ENCODE measurements around the gene PLPPR4. TPM values are rescaled to one million over a fixed set of nuclear protein-coding genes. Genes with fewer than 3 reads are reported as not detected.

PLPPR4 gene
- 0.67 and 0.90 TPM in 2 replicates for total RNA-seq (2014; rRNA removed; shearing (Covaris generic))

GRCh38 chr1:99264201-99265021, at the start of gene PLPPR4:
TSS of gene PLPPR4 (plus strand) at chr1:99264492. CDS start at chr1:99264594, 102 bp downstream.
- peak; percentile 78 for DNase-seq
- Histone ChIP-seq H3K27me3 (ENCODE audit: control insufficient read depth, insufficient read depth, low read length) (peaks cover 28% of the 10 kb centered on the region), H3K4me3 (ENCODE audit: insufficient read depth, low read depth, low read length) (peak within 1 kb of the TSS; percentile 66), H3K36me3 (replicated peaks; ENCODE audit: control insufficient read depth, insufficient read depth, low read length) (no peaks in the 10 kb centered on the region)

- no peak for DNase-seq
- no peaks in the 10 kb centered on the region for H3K36me3 ChIP-seq (replicated peaks; ENCODE audit: control insufficient read depth, insufficient read depth, low read length)
- H3K4me3 ChIP-seq (ENCODE audit: insufficient read depth, low read depth, low read length), result no peak overlapping the region
- H3K27me3 ChIP-seq (ENCODE audit: control insufficient read depth, insufficient read depth, low read length), result peaks cover 4% of the 10 kb centered on the region
Observed at GRCh38 chr1:99216956-99217355, 47.3 kb upstream of the PLPPR4 start.

- Histone ChIP-seq H3K4me3 (ENCODE audit: insufficient read depth, low read depth, low read length) (no peak overlapping the region), H3K27me3 (ENCODE audit: control insufficient read depth, insufficient read depth, low read length) (peaks cover 4% of the 10 kb centered on the region), H3K36me3 (replicated peaks; ENCODE audit: control insufficient read depth, insufficient read depth, low read length) (no peaks in the 10 kb centered on the region)
- DNase-seq, result peak; percentile 2
Observed at GRCh38 chr1:99217599-99217998, 46.7 kb upstream of the PLPPR4 start.

GRCh38 chr1:99218572-99218971, 45.7 kb upstream of the PLPPR4 start:
- H3K36me3 ChIP-seq (replicated peaks; ENCODE audit: control insufficient read depth, insufficient read depth, low read length), result no peaks in the 10 kb centered on the region
- peaks cover 4% of the 10 kb centered on the region for H3K27me3 ChIP-seq (ENCODE audit: control insufficient read depth, insufficient read depth, low read length)
- no peak for DNase-seq
- no peak overlapping the region for H3K4me3 ChIP-seq (ENCODE audit: insufficient read depth, low read depth, low read length)

- H3K4me3 ChIP-seq (ENCODE audit: insufficient read depth, low read depth, low read length), result no peak overlapping the region
- peaks cover 4% of the 10 kb centered on the region for H3K27me3 ChIP-seq (ENCODE audit: control insufficient read depth, insufficient read depth, low read length)
- no peaks in the 10 kb centered on the region for H3K36me3 ChIP-seq (replicated peaks; ENCODE audit: control insufficient read depth, insufficient read depth, low read length)
- no peak for DNase-seq
Observed at GRCh38 chr1:99218999-99219398, 45.3 kb upstream of the PLPPR4 start.

- Histone ChIP-seq H3K27me3 (ENCODE audit: control insufficient read depth, insufficient read depth, low read length) (no peaks in the 10 kb centered on the region), H3K4me3 (ENCODE audit: insufficient read depth, low read depth, low read length) (no peak overlapping the region), H3K36me3 (replicated peaks; ENCODE audit: control insufficient read depth, insufficient read depth, low read length) (no peaks in the 10 kb centered on the region)
- DNase-seq, result no peak
Observed at GRCh38 chr1:99227056-99227897, 37.0 kb upstream of the PLPPR4 start.

GRCh38 chr1:99228153-99228552, 36.1 kb upstream of the PLPPR4 start:
- no peak for DNase-seq
- no peaks in the 10 kb centered on the region for H3K27me3 ChIP-seq (ENCODE audit: control insufficient read depth, insufficient read depth, low read length)

GRCh38 chr1:99229122-99229521, 35.2 kb upstream of the PLPPR4 start:
- Histone ChIP-seq H3K27me3 (ENCODE audit: control insufficient read depth, insufficient read depth, low read length) (no peaks in the 10 kb centered on the region), H3K4me3 (ENCODE audit: insufficient read depth, low read depth, low read length) (no peak overlapping the region), H3K36me3 (replicated peaks; ENCODE audit: control insufficient read depth, insufficient read depth, low read length) (no peaks in the 10 kb centered on the region)
- no peak for DNase-seq

More at GRCh38 chr1:99228153-99228552, 36.1 kb upstream of the PLPPR4 start:
- Histone ChIP-seq H3K4me3 (ENCODE audit: insufficient read depth, low read depth, low read length) (no peak overlapping the region), H3K36me3 (replicated peaks; ENCODE audit: control insufficient read depth, insufficient read depth, low read length) (no peaks in the 10 kb centered on the region)

- H3K4me3 ChIP-seq (ENCODE audit: insufficient read depth, low read depth, low read length), result no peak overlapping the region
- no peaks in the 10 kb centered on the region for H3K27me3 ChIP-seq (ENCODE audit: control insufficient read depth, insufficient read depth, low read length)
- no peaks in the 10 kb centered on the region for H3K36me3 ChIP-seq (replicated peaks; ENCODE audit: control insufficient read depth, insufficient read depth, low read length)
- DNase-seq, result no peak
Observed at GRCh38 chr1:99230695-99231094, 33.6 kb upstream of the PLPPR4 start.

- DNase-seq, result no peak
- H3K4me3 ChIP-seq (ENCODE audit: insufficient read depth, low read depth, low read length), result no peak overlapping the region
- no peaks in the 10 kb centered on the region for H3K36me3 ChIP-seq (replicated peaks; ENCODE audit: control insufficient read depth, insufficient read depth, low read length)
- no peaks in the 10 kb centered on the region for H3K27me3 ChIP-seq (ENCODE audit: control insufficient read depth, insufficient read depth, low read length)
Observed at GRCh38 chr1:99232172-99232571, 32.1 kb upstream of the PLPPR4 start.

- Histone ChIP-seq H3K27me3 (ENCODE audit: control insufficient read depth, insufficient read depth, low read length) (no peaks in the 10 kb centered on the region), H3K4me3 (ENCODE audit: insufficient read depth, low read depth, low read length) (no peak overlapping the region), H3K36me3 (replicated peaks; ENCODE audit: control insufficient read depth, insufficient read depth, low read length) (no peaks in the 10 kb centered on the region)
- no peak for DNase-seq
Observed at GRCh38 chr1:99233446-99233845, 30.8 kb upstream of the PLPPR4 start.

GRCh38 chr1:99236756-99237155, 27.5 kb upstream of the PLPPR4 start:
- Histone ChIP-seq H3K36me3 (replicated peaks; ENCODE audit: control insufficient read depth, insufficient read depth, low read length) (no peaks in the 10 kb centered on the region), H3K27me3 (ENCODE audit: control insufficient read depth, insufficient read depth, low read length) (no peaks in the 10 kb centered on the region), H3K4me3 (ENCODE audit: insufficient read depth, low read depth, low read length) (no peak overlapping the region)
- DNase-seq, result no peak

GRCh38 chr1:99239690-99240089, 24.6 kb upstream of the PLPPR4 start:
- no peak for DNase-seq

GRCh38 chr1:99240621-99241020, 23.7 kb upstream of the PLPPR4 start:
- Histone ChIP-seq H3K36me3 (replicated peaks; ENCODE audit: control insufficient read depth, insufficient read depth, low read length) (no peaks in the 10 kb centered on the region), H3K4me3 (ENCODE audit: insufficient read depth, low read depth, low read length) (no peak overlapping the region), H3K27me3 (ENCODE audit: control insufficient read depth, insufficient read depth, low read length) (no peaks in the 10 kb centered on the region)
- DNase-seq, result no peak

More at GRCh38 chr1:99239690-99240089, 24.6 kb upstream of the PLPPR4 start:
- H3K36me3 ChIP-seq (replicated peaks; ENCODE audit: control insufficient read depth, insufficient read depth, low read length), result no peaks in the 10 kb centered on the region
- no peak overlapping the region for H3K4me3 ChIP-seq (ENCODE audit: insufficient read depth, low read depth, low read length)
- H3K27me3 ChIP-seq (ENCODE audit: control insufficient read depth, insufficient read depth, low read length), result no peaks in the 10 kb centered on the region

- no peak for DNase-seq
- H3K36me3 ChIP-seq (replicated peaks; ENCODE audit: control insufficient read depth, insufficient read depth, low read length), result no peaks in the 10 kb centered on the region
- H3K4me3 ChIP-seq (ENCODE audit: insufficient read depth, low read depth, low read length), result no peak overlapping the region
- no peaks in the 10 kb centered on the region for H3K27me3 ChIP-seq (ENCODE audit: control insufficient read depth, insufficient read depth, low read length)
Observed at GRCh38 chr1:99246152-99246551, 18.1 kb upstream of the PLPPR4 start.
